BJ (cell line): ENCODE measurements around the gene CDC14A. TPM values are rescaled to one million over a fixed set of nuclear protein-coding genes. Genes with fewer than 3 reads are reported as not detected.

Experiments
- CTCF ChIA-PET: fragments of 350-600 bp; formaldehyde crosslinking; extraction: SDS; loops from one replicate; lab custom pipeline; 2021; ENCODE audit warnings: antibody characterized with exemption, inconsistent platforms; lab: Yijun Ruan, JAX
- POLR2A ChIA-PET: fragments of 300-600 bp; sonication (Branson Sonifier 250); formaldehyde crosslinking; extraction: SDS; loops from one replicate; lab custom pipeline; 2021; ENCODE audit warnings: antibody characterized with exemption; lab: Charles Lee
- DNase-seq: peaks from one replicate; pipeline ENCODE4 v3.0.0-alpha.2; 2011; ENCODE audit warnings: low read depth
- H3K27me3 ChIP-seq: 2 replicates; pipeline ENCODE4 v1.6.0; 2011; ENCODE audit warnings: low read length; ENCODE audit not compliant: control insufficient read depth, insufficient read depth
- H3K36me3 ChIP-seq: 2 replicates; pipeline ENCODE4 v1.5.1; 2011; ENCODE audit warnings: low read length; ENCODE audit not compliant: control insufficient read depth, insufficient read depth
- H3K4me3 ChIP-seq: 2 replicates; pipeline ENCODE4 v1.5.1; 2011; ENCODE audit warnings: low read depth, mild to moderate bottlenecking, control low read depth, low read length
- polyA plus RNA-seq: library from polyadenylated mRNA; depleted of rRNA; stranded (reverse); fragments of >200 nt; gene quantifications from 2 replicates; pipeline ENCODE4 v1.2.3, GENCODE V29; 2011
- TF ChIP-seq, protein P1 (sequence below): IDR thresholded peaks from 2 replicates; pipeline ENCODE4 v1.5.1; 2011; ENCODE audit warnings: low read depth, mild to moderate bottlenecking, control low read depth, inconsistent platforms, low read length, moderate library complexity; ENCODE audit not compliant: insufficient read depth

Gene CDC14A
- polyA plus RNA-seq, 1 experiment: 1.6 TPM

- no peak for DNase-seq
- Histone ChIP-seq H3K4me3 (no peak overlapping the region), H3K36me3 (peaks cover 1% of the 10 kb centered on the region; the same call in 1 of the 2 replicates), H3K27me3 (no peaks in the 10 kb centered on the region)
- ChIA-PET POLR2A (no interaction called here), CTCF (no interaction called here)
- TF ChIP-seq, protein P1, sequence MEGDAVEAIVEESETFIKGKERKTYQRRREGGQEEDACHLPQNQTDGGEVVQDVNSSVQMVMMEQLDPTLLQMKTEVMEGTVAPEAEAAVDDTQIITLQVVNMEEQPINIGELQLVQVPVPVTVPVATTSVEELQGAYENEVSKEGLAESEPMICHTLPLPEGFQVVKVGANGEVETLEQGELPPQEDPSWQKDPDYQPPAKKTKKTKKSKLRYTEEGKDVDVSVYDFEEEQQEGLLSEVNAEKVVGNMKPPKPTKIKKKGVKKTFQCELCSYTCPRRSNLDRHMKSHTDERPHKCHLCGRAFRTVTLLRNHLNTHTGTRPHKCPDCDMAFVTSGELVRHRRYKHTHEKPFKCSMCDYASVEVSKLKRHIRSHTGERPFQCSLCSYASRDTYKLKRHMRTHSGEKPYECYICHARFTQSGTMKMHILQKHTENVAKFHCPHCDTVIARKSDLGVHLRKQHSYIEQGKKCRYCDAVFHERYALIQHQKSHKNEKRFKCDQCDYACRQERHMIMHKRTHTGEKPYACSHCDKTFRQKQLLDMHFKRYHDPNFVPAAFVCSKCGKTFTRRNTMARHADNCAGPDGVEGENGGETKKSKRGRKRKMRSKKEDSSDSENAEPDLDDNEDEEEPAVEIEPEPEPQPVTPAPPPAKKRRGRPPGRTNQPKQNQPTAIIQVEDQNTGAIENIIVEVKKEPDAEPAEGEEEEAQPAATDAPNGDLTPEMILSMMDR: no peak
Observed at GRCh38 chr1:100483230-100483629, 130.9 kb downstream of the CDC14A start.

DNA sequence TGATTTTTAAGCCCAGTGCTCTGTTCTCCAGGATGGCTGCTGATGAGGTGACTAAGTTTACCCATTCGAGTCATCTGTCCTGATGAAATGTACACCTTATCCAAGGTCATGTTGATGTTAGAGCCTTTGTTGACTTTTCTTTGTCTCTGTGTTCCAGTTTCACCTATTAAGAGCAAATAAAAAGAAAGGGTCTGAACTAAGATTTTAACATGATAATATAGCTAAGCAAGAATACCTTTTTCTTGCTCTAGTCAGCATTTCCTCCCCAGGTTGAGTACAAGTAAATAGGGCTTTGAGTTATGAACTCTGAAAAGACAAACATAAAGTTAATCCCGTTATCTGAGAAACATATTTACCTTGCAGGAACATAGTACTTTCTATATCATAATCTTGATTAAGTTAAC is 133.6 kb downstream of the CDC14A start:
- H3K36me3 ChIP-seq: peaks cover 1% of the 10 kb centered on the region; the same call in 1 of the 2 replicates
- ChIA-PET POLR2A (no interaction called here), CTCF (interaction anchor here (1.0 to 3.6 kb wide), 2 partner anchors 9 to 22 kb away, joined by 3 to 13 read pairs; no protein-coding TSS in a partner anchor)
- no peak for DNase-seq
- H3K27me3 ChIP-seq: no peaks in the 10 kb centered on the region
- TF ChIP-seq, protein P1: no peak
- no peak overlapping the region for H3K4me3 ChIP-seq

GRCh38 chr1:100494393-100495084 is 142.2 kb downstream of the CDC14A start:
- H3K27me3 ChIP-seq: no peaks in the 10 kb centered on the region
- DNase-seq: no peak
- TF ChIP-seq, protein P1: no peak
- H3K36me3 ChIP-seq: peaks cover 1% of the 10 kb centered on the region; the same call in 1 of the 2 replicates
- ChIA-PET CTCF (no interaction called here), POLR2A (no interaction called here)
- no peak overlapping the region for H3K4me3 ChIP-seq

- Histone ChIP-seq H3K4me3 (no peak overlapping the region), H3K27me3 (no peaks in the 10 kb centered on the region), H3K36me3 (peaks cover 1% of the 10 kb centered on the region; the same call in 1 of the 2 replicates)
- DNase-seq: no peak
- ChIA-PET POLR2A (no interaction called here), CTCF (interaction anchor here (1.8 kb wide), 1 partner anchor 33 kb away, joined by 6 read pairs; no protein-coding TSS in a partner anchor)
- TF ChIP-seq, protein P1: no peak
Observed at GRCh38 chr1:100496896-100497295, 144.6 kb downstream of the CDC14A start.

GRCh38 chr1:100497796-100498195 is 145.5 kb downstream of the CDC14A start:
- TF ChIP-seq, protein P1: no peak
- no peak for DNase-seq
- Histone ChIP-seq H3K4me3 (no peak overlapping the region), H3K36me3 (peaks cover 1% of the 10 kb centered on the region; the same call in 1 of the 2 replicates), H3K27me3 (no peaks in the 10 kb centered on the region)
- ChIA-PET CTCF (no interaction called here), POLR2A (no interaction called here)
